GM11168 (cell line): Measurements from ENCODE around the gene SLC5A5.
"Not testable (repeated sequence)": the region's sequence is repeated elsewhere in the genome, so short reads cannot be mapped to it uniquely, and the experiment has no call there.

ENCODE experiments used
- in situ Hi-C: fragments of 300-500 bp; cut with MboI; formaldehyde crosslinking; loops from one replicate; pipeline ENCODE4 v1.12.0; 2022; ENCODE audit warnings: low sequenced_read_pairs; ENCODE audit not compliant: unreplicated experiment

SLC5A5 gene

GRCh38 chr19:17915940-17916593 lies 44.3 kb downstream of the SLC5A5 start:
- in situ Hi-C loops, result no loop called here

DNA sequence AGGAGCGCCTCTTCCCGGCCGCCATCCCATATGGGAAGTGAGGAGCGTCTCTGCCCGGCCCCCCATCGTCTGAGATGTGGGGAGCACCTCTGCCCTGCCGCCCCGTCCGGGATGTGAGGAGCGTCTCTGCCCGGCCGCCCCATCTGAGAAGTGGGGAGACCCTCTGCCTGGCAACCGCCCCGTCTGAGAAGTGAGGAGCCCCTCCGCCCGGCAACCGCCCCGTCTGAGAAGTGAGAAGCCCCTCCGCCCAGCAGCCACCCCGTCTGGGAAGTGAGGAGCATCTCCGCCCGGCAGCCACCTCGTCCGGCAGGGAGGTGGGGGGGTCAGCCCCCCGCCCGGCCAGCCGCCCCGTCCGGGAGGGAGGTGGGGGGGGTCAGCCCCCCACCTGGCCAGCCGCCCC lies 46.4 kb downstream of the SLC5A5 start:
- in situ Hi-C loops, result not testable (repeated sequence)

- in situ Hi-C loops, result not testable (repeated sequence)
Measured at GRCh38 chr19:17919122-17919521, 47.4 kb downstream of the SLC5A5 start.

DNA sequence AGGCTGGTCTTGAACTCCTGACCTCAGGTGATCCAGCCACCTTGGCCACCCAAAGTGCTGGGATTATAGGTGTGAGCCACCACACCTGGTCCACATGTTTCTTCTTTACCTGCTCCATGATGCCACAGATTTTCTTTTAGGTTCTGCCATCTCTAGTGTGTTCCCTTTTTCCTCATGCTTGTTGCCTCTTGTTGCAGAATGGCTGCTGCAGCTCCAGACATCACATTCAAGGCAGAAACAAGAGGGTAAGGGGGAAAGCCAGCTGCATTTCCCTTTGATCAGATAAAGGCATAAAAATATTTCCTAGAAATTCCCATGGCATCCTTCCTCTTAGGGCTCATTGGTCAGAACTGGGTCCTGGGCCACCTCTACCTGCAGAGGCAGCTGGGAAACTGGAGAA lies 48.8 kb downstream of the SLC5A5 start:
- in situ Hi-C loops, result no loop called here

GRCh38 chr19:17922138-17922537 lies 50.4 kb downstream of the SLC5A5 start:
- in situ Hi-C loops, result no loop called here

- in situ Hi-C loops, result loop anchor here (5.0 kb wide), 1 partner anchor 69 kb away; the partner anchor contains the start of gene RPL18A
Measured at GRCh38 chr19:17926044-17926443, 54.3 kb downstream of the SLC5A5 start.

DNA sequence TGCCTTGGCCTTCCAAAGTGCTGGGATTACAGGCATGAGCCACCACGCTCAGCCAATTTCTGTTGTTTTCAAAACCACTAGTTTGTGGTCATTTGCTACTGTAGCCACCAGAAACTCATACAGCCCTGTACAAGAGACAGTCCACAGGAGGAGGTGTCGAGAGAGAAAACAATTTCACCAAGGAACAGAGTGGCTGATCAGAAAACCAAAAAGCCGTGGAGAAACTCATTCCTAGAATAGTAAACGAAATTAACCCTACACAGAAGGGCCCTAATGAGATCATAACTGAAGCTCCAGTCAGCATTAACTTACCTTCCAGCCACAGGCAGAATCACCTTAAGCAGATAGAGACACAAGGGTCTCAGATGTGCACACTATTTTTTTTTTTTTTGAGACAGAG lies 57.3 kb downstream of the SLC5A5 start:
- in situ Hi-C loops, result loop anchor here (5.0 kb wide), 1 partner anchor 72 kb away; the partner anchor contains the start of gene RPL18A

- in situ Hi-C loops, result no loop called here
Measured at GRCh38 chr19:17931532-17932191, 59.9 kb downstream of the SLC5A5 start.

GRCh38 chr19:17932485-17933338 lies 61.0 kb downstream of the SLC5A5 start, which contains the start of gene CCDC124:
Gene CCDC124, plus strand, starts transcription at chr19:17933015. Its CDS starts 3,406 bp downstream, at chr19:17936421.
- in situ Hi-C loops, result no loop called here

GRCh38 chr19:17933414-17934129 lies 61.8 kb downstream of the SLC5A5 start:
- in situ Hi-C loops, result no loop called here

DNA sequence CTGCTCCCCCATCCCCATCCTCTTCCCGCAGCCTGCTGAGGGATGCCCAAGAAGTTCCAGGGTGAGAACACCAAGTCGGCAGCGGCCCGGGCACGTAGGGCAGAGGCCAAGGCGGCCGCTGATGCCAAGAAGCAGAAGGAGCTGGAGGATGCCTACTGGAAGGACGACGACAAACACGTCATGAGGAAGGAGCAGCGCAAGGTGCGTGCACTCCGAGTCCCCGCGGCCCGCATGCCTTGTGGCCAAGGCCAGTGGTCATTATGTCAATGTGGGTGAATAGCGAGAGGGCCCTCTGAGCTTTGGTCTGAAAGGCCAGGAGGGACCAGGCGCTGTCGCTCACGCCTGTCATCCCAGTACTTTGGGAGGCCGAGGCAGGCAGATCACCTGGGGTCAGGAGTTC lies 64.6 kb downstream of the SLC5A5 start:
- in situ Hi-C loops, result loop anchor here (5.0 kb wide), 1 partner anchor 66 kb away; no protein-coding TSS in a partner anchor

DNA sequence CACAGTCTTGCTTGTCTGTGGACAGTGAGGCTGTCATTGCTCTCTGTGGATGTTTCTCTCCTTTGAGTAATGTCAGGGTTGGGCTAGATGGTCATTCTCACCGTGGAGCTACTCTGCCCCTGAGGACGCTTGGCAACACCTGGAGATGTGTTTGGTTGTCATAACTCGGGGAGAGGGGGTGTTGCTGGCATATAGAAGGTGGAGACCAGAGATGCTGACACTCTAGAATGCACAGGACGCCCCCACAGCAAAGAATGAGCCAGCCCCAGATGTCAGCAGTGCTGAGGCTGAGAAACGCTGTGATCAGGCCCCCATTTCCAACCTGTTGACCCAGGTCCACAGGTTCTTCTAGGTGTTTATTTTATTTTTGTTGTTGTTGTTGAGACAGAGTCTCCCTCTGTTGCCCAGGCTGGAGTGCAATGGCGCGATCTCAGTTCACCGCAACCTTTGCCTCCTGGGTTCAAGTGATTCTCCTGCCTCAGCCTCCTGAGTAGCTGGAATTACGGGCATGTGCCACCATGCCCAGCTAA lies 65.7 kb downstream of the SLC5A5 start:
- in situ Hi-C loops, result loop anchor here (5.0 kb wide), 1 partner anchor 65 kb away; no protein-coding TSS in a partner anchor

DNA sequence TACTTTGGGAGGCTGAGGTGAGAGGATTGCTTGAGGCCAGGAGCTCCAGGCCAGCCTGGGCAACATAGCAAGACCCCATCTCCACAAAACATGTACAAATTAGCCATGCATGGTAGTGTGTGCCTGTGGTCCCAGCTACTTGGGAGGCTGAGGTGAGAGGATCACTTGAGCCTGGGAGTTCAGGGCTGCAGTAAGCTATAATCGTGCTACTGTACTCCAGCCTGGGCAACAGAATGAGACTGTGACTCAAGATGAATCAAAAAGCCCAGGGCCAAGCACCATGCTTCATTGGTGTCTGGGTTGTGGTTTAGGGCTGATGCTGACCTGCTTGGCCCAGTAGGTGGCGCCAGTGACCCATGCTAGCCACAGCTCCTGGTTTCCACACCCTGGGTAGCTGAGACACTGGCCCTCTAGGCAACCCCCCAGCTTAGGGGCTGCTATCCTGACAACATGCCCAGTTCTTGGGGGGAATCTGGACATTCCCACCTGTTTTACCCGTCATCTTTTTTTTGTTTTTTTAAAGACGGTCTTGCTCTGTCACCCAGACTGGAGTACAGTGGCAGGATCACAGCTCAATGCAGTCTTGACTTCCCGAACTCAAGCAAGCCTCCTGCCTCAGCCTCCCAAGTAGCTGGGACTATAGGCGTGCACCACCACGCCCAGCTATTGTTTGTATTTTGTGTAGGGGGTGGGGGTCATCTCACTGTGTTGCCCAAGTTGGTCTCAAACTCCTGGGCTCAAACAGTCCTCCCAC lies 66.5 kb downstream of the SLC5A5 start:
- in situ Hi-C loops, result loop anchor here (5.0 kb wide), 1 partner anchor 64 kb away; no protein-coding TSS in a partner anchor

DNA sequence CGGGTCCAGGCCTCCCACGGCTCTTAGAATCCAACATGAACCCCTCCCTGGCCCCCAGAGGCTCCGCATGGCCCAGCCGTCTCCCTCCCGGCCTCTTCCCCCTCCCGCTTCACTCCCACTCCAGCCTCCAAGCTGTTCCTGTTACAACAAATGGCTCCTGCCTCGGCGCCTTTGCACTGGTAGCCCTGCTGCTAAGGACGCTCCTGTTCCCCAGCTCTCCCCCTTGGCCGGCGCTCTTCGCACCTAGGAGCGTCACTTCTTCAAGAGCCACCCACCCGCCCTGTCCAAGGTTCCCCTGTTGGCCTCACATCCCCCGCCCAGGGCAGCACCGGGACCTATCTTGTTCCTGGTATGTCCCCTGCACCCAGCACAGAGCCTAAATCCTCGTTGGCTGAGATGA lies 70.4 kb downstream of the SLC5A5 start:
- in situ Hi-C loops, result no loop called here

- in situ Hi-C loops, result no loop called here
Measured at GRCh38 chr19:17942582-17943273, 71.0 kb downstream of the SLC5A5 start.

DNA sequence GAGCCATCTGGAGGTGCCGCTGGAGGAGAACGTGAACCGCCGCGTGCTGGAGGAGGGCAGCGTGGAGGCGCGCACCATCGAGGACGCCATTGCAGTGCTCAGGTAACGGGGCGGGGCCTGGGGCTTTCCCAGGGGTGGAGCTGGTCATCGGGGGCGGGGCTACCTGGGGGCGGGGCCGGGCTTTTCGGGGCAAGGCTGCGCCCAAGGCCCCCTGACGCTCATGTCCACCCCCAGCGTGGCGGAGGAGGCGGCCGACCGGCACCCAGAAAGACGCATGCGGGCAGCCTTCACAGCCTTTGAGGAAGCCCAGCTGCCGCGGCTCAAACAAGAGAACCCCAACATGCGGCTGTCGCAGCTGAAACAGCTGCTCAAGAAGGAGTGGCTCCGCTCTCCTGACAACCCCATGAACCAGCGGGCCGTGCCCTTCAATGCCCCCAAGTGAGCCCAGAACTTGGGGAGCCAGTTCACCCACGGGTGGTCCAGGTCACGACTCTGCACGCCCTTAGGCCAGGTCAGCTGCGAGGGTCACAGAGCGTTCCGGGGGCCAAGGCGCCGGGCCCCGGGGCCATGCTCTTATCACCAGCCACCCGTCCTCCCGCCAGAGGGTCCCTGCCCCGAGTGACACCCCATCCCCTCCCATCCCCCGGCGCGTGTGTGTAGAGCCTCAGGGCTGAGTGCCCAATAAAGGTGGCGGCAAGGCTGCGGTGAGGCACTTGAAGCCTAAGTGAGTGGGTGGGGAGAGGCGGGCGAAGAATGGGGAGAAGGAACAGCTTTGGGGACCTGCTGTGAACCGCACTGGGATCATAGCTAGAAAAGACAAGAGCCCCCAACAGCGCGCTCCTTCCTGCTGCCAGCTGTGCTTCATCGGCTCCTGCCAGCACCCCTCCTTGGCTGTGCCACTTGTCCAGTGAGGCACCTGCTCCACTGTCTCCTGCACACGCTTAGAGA lies 71.8 kb downstream of the SLC5A5 start:
- in situ Hi-C loops, result no loop called here

- in situ Hi-C loops, result no loop called here
Measured at GRCh38 chr19:17944301-17944700, 72.6 kb downstream of the SLC5A5 start.
